Measurements from ENCODE around the gene VPS41.

DNA sequence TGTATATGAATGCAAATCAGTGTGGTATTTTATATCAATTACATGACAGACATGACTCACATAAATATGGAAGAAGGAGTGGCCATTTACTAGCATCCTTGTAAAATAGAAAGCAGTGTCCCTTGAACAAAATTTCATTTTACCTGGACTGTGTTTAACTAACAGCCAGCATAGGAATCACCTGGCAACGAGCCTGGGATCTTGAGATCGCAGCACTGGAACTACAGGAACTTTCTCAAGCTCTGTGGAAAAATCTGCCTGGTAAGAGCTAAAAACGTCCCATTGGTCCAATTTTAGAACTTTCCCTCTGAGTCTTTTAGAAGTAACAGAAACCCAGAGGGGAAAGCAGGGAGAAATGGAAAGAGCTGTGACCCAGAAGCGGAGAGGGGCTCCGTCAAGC lies 208.9 kb downstream of the VPS41 start:
- no peak for TF ChIP-seq RAD21 (IDR thresholded peaks at IDR 0.05)
- TF ChIP-seq, protein P1, sequence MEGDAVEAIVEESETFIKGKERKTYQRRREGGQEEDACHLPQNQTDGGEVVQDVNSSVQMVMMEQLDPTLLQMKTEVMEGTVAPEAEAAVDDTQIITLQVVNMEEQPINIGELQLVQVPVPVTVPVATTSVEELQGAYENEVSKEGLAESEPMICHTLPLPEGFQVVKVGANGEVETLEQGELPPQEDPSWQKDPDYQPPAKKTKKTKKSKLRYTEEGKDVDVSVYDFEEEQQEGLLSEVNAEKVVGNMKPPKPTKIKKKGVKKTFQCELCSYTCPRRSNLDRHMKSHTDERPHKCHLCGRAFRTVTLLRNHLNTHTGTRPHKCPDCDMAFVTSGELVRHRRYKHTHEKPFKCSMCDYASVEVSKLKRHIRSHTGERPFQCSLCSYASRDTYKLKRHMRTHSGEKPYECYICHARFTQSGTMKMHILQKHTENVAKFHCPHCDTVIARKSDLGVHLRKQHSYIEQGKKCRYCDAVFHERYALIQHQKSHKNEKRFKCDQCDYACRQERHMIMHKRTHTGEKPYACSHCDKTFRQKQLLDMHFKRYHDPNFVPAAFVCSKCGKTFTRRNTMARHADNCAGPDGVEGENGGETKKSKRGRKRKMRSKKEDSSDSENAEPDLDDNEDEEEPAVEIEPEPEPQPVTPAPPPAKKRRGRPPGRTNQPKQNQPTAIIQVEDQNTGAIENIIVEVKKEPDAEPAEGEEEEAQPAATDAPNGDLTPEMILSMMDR (IDR thresholded peaks at IDR 0.05; ENCODE audit: low read depth, low read length, missing input control): no peak
- TF ChIP-seq, protein P2, sequence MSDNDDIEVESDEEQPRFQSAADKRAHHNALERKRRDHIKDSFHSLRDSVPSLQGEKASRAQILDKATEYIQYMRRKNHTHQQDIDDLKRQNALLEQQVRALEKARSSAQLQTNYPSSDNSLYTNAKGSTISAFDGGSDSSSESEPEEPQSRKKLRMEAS (IDR thresholded peaks at IDR 0.05): no peak
- TF ChIP-seq FOXA1 (IDR thresholded peaks at IDR 0.05): no peak
- no peak for TF ChIP-seq JUND (IDR thresholded peaks at IDR 0.05)
- no peak for TF ChIP-seq YY1 (IDR thresholded peaks at IDR 0.05)
- TF ChIP-seq, protein P3, sequence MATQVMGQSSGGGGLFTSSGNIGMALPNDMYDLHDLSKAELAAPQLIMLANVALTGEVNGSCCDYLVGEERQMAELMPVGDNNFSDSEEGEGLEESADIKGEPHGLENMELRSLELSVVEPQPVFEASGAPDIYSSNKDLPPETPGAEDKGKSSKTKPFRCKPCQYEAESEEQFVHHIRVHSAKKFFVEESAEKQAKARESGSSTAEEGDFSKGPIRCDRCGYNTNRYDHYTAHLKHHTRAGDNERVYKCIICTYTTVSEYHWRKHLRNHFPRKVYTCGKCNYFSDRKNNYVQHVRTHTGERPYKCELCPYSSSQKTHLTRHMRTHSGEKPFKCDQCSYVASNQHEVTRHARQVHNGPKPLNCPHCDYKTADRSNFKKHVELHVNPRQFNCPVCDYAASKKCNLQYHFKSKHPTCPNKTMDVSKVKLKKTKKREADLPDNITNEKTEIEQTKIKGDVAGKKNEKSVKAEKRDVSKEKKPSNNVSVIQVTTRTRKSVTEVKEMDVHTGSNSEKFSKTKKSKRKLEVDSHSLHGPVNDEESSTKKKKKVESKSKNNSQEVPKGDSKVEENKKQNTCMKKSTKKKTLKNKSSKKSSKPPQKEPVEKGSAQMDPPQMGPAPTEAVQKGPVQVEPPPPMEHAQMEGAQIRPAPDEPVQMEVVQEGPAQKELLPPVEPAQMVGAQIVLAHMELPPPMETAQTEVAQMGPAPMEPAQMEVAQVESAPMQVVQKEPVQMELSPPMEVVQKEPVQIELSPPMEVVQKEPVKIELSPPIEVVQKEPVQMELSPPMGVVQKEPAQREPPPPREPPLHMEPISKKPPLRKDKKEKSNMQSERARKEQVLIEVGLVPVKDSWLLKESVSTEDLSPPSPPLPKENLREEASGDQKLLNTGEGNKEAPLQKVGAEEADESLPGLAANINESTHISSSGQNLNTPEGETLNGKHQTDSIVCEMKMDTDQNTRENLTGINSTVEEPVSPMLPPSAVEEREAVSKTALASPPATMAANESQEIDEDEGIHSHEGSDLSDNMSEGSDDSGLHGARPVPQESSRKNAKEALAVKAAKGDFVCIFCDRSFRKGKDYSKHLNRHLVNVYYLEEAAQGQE (IDR thresholded peaks at IDR 0.05): no peak
- no peak for TF ChIP-seq TAF1 (conservative IDR thresholded peaks at IDR 0.05)
- TF ChIP-seq GABPA (IDR thresholded peaks at IDR 0.05 in 1 of 2, conservative IDR thresholded peaks at IDR 0.05 in 1 of 2): no peak
- TF ChIP-seq SP1 (IDR thresholded peaks at IDR 0.05): no peak
- TF ChIP-seq RXRA (IDR thresholded peaks at IDR 0.05): no peak

Measured in liver (tissue), 3 donors.